ENCODE data around the gene S100P.
A peak's percentile ranks its signal among the peaks of the same experiment; 100 is the strongest.

Gene S100P

GRCh38 chr4:6673191-6673659 lies 20.5 kb upstream of the S100P start:
- DNase-seq (ENCODE audit: low spot score) = peak; percentile 47

GRCh38 chr4:6673660-6674499 lies 19.8 kb upstream of the S100P start:
- peak; percentile 95 for DNase-seq (ENCODE audit: low spot score)

DNA sequence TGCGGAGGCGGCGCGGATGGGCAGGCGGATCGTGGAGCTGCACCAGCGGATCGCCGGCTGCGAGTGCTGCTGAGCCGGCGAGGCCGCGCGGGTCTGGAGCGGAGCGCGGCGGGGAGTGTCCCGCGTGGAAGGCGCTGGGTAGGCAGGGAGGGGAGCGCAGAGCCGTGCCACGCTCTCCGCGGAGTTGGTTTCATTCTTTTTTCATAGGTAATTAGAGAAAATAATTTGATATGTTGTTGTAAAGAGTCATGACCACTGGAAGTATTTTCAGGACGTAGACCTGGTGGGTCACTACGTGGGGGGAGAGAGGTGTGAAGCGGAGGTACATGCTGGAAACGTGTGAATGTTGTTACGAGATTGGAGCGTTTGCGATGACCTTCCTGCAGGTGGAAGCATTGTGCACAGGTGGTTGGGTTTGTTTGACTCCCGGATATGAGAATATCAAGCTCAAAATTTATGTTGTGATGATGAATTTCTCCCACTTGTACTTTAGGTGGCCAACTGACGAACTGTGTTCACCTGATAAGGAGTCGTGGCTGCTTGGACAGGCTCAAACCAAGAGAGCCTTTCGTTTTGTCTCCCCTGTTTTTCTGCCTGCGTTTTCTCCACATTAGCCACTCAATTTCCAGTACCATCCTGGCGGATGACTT lies 19.1 kb upstream of the S100P start:
- DNase-seq (ENCODE audit: low spot score) = peak; percentile 69

DNA sequence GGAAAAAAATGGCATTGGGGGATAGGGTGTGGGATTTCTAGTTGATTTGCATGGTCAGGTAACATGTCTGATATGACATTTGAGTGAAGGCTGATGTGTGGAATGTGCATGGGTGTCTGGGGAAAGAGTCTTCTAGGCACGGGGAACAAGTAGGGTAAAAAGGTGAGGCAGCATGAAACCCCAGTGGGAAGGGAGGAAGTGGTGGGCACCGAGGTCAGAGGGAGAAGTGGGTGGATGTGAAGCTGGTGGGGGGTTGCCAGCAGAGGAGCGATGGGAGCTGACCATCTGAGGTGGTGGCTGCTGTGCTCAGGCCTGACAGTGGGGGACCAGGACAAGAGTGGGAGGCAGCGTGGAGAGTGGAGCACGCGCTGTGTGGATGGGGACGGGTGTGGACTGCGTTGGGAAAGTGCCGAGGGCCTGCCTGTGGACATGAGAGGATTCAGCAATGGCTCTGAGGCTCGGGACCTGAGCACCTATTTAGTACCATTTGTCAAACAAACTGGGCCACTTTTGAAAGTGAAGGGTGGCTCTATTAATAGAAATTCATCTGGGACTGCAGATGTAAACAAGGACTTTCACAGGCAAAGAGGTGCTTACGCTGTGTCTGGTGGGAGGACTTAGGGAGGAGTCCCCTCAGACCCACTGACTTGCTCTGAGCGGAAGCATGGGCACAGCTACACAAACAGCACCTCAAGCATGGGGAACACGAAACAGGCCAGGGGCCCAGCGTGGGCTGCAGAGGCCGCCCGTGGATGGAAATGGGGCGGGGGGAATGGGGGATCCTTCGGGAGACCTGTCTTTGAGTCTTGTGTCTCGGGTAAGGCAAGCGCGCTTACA lies 16.7 kb upstream of the S100P start:
- no peak for DNase-seq (ENCODE audit: low spot score)

DNA sequence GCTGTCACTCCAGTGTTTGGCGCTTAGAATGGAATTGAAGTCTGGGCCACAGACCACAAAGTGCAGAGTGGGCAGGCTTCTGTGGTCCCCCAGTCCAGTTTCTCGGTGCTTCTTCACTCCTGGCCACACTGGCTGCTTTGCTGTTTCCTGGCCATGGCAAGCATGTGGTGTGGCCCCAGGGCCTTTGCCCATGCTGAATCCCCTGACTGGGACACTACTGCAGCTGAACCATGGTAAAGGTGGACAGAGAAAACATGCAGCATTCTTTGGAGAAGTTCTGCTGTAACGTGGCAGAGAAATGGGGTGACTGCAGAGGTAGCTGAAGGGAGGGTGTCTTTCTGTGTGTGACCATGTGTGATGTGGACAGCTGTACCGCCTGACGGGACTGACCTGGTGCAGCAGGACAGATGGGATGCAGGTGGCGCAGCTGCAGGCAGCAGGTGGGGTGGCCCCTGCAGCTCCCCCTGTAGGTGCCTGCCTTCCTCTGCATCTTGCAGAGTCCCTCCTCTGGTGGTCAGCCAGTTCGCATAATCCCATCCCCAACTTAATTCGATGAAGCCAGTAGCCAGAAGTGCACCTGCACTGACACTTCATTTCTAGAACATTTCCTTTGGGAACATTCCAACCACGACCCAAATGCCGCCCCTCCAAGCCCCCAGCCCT lies 13.2 kb upstream of the S100P start:
- no peak for DNase-seq (ENCODE audit: low spot score)

DNA sequence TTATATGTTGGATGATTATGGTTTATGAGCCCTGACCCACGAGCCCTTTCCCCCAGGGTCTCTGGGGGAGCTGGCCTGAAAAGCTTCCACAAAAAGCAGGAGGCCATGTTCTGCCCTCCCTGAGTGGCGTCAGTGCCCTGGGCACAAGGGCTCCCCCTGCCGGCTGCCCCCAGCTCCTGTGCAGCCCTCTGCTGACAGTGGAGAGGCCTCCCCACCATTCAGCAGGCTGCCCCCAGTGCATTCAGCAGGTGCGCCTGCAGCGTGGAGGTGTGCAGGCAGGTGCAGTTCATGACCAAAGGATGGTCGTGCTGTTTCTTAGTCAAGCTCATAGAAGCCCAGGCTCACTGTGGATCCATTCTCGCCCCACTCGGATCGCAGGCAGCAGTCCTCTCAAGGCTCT lies 12.5 kb upstream of the S100P start:
- no peak for DNase-seq (ENCODE audit: low spot score)

- no peak for DNase-seq (ENCODE audit: low spot score)
Observed at GRCh38 chr4:6682862-6683590, 10.7 kb upstream of the S100P start.

- DNase-seq (ENCODE audit: low spot score) = no peak
Observed at GRCh38 chr4:6684656-6685055, 9.0 kb upstream of the S100P start.

DNA sequence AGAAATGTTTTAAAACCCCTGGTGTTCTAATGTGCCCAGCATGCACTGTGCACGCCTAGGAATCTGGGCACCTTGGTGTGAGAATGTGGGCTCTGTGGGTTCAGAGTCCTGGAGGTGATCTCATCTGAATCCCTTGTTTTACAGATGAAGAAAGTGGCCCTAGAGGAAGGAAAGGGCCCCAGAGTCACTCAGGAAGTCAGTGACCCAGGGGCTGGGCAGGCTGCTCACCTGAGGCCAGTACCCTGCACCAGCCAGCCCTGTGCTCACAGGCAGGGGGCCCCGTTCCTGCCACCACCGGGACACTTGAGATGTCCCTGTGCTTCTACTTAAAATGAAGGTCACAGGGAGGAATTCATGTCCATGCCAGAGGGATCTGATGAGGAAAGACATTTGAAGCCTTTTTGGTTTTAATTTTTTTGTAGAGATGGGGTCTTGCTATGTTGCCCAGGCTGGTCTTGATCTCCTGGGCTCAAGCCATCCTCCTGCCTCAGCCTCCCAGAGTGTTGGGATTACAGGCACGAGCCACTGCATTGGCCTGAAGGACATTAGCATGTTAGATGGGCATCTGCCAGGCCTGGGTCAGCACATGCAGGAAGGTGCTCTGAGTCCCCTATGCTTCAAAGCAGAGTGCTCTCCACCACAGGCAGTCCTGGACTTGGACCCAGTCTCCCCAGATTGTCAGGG lies 7.4 kb upstream of the S100P start:
- no peak for DNase-seq (ENCODE audit: low spot score)

DNA sequence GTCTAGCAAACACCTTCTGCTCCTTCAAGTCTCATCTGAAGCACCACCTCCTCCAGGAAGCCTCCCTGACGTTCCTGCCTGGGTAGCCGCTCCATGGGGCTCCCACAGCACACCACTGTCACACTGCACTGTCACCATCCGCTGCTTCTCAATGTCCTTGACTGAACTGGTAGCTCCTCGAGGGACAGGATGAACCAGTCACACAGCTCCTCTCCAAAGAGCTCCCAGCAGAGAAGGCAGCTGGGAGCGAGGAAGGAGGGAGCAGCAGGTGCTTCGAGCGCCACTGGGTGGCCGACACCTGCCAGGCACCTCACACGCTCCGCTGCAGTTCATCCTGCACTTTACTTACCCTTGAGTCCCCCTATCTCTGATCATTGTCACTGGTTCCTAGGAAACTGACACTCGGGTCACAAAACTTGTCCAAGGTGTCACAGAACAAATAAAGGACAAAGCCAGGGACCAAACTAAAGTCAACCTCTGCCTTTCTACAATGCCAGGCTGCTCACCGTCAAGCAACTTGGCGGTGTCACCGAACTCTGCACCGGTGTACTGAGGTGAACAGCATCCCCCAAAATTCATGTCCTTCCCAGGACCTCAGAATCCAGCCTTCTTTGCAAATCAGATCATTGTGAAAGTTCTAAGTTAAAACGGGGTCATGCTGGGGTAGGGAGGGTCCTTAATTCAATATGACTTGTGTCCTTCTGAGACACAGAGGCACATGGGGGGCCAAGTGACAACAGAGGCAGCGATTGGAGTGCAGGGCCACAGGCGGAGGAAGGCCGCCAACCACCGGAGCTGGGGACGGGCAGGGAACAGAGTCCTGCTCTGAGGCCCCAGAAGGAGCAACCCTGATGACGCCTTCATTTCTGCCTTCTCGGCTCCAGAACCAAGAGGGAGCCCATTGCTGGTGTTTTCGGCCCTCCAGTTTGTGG lies 5.5 kb upstream of the S100P start:
- no peak for DNase-seq (ENCODE audit: low spot score)

- no peak for DNase-seq (ENCODE audit: low spot score)
Observed at GRCh38 chr4:6688879-6689505, 4.7 kb upstream of the S100P start.

DNA sequence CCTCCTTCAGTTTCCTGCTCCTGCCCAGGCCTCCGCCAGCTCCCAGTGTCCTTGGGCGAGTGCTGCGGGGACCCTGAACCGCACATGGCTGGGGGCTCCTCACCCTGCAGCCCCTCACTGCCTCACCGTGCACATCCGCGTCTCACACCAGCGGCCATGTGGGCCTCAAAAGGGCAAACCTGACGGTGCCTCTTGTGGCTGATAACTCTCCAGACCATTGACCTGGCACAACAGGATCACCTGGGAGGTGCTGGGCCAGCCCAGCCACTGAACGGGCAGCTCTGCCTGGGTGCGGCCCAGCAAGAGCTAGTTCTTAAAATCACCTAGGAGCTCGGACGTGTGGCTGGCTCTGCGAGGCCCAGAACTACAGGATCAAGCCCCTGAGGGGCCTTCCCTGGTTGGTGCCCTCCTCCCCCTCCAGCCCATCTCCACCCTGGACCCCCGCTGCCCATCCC lies 4.1 kb upstream of the S100P start:
- DNase-seq (ENCODE audit: low spot score) = no peak

DNA sequence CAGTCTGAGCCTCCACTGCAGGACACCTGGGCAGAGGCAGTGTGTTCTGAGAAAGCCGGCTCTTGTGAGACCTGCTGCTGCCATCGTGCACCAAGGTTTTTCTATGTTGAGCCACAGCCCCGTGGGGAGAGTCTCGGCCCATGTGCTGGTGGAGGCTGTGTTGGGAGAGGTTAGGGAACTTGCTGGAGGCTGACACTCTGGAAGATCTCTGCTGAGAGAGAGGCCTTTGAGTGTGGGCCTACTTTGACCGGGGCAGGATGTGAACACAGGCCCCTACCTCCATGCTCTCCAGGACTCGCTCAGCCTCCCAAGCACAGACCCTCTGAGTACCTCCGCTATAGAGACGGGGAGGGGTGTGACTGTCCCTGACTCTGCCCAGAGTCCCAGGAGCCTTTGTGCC lies 1.3 kb upstream of the S100P start:
- no peak for DNase-seq (ENCODE audit: low spot score)

GRCh38 chr4:6692806-6693205 lies 872 bp upstream of the S100P start:
- DNase-seq (ENCODE audit: low spot score) = no peak

DNA sequence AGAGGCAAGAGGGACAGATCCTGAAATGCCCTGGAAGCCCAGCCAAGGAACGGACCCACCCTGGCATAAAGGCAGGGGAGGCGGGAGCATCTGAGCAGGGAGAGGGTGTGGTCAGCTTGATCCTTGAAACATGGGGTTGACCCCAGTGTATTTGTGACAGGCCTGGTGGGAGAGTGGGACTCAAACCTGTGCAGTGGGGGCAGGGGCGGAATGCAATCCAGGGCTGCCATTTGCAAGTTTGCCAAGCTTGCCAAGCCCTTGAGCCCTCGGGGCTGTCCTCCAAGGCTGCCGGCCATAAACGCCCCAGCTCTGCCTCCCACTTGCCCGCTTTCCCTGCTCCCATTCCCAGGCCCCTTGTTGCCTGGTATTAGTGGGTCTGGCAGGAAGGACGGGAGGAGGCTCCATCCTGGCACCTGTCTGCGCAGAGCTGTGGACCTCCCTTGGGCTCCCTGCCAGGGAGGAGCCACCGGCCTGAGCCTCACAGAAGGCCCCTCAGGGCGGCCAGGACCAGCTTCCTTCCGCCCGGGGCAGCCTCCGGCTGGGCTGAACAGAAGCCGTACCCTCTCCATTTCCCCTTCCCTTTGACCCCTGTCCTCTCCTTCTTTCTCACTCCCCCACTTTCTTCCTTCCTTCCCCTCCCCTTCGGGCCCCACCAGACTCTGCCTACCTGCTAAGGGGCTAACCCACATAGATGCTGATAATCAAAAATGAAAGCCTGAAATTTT lies 661 bp downstream of the S100P start:
- DNase-seq (ENCODE audit: low spot score) = no peak

DNA sequence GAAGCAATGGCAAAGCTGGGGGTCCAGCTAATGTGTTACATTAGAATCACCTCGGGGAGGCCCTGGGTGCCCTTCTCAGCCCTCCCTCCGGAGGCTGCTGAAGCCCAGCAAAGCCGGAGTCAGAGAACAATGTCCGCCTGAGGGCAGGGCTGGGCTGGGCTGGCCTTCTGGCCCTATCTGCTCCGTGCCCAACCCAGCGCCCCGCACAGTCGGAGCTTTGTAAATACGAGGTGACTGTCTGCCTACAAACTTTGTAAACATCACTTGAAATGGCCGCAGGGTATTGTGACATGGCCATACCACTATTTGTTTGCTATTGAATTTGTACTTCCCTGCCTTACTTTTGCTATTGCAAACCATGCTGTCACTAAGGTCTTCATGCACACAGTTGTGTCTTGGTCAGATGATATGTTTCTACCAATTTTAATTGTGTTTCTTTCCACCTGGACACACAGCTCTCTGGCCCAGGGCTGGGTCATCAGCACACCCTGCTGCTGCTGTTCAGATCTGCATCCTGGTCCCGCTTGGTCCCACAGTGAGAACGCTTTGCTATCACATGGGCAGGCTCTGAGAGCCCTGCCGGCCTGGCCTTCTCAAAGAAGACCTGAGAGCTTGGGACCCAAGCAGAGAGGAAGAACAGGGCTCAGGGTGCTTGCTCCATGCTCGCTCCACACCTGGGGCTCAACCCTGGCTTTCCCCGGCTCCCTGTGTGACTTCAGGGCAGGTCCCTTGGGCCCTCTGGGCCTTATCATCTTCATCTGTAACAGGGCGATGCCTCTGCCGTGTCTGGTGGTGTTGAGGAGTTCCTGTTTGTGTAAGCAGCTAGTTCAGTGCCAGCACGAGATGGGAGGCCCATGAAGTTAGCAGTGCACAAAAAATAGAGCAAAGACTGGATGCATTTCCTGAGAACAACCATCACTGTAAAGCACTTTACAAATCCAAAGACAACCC lies 2.3 kb downstream of the S100P start:
- DNase-seq (ENCODE audit: low spot score) = no peak

DNA sequence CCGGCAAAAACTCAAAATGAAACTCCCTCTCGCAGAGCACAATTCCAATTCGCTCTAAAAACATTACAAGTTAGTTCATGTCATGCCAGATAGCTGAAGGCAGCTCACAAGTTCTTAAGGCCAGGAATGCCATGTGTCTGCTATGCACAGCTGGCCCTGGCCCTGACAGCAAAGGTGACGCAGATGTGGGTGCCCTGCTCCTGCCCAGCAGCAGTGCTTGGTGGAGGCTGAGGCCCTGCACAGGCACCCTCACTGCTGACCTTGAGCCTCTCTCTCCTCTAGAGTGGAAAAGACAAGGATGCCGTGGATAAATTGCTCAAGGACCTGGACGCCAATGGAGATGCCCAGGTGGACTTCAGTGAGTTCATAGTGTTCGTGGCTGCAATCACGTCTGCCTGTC lies 2.9 kb downstream of the S100P start:
- no peak for DNase-seq (ENCODE audit: low spot score)
